H1 (cell line): ENCODE measurements around the gene MIA2. TPM values are rescaled to one million over a fixed set of nuclear protein-coding genes. Genes with fewer than 3 reads are reported as not detected.
A peak's percentile ranks its signal among the peaks of the same experiment; 100 is the strongest.

Experiments used
- CTCF ChIA-PET: fragments of 300-600 bp; sonication (Branson Sonifier 250); formaldehyde crosslinking; loops from one replicate; lab custom pipeline; 2021; ENCODE audit not compliant: partially characterized antibody; lab: Charles Lee
- POLR2A ChIA-PET: fragments of 300-600 bp; sonication (Branson Sonifier 250); formaldehyde crosslinking; loops from one replicate; lab custom pipeline; 2021; ENCODE audit warnings: inconsistent platforms; ENCODE audit not compliant: partially characterized antibody; lab: Charles Lee
- DNase-seq, 2 experiments: peaks; one replicate each; pipeline versions ENCODE4 v3.0.0 to v3.0.0-alpha.2; 2010 to 2022; ENCODE audit warnings: low spot score in 2 of 2, low read depth in 1 of 2, mixed read lengths in 1 of 2
- FAIRE-seq: peaks from 2 replicates; lab custom pipeline; 2011; peaks lifted over from hg19 to GRCh38; lab: Jason Lieb, UNC
- H2AFZ ChIP-seq: 2 replicates; pipeline ENCODE4 v1.8.1; 2012; ENCODE audit warnings: low read length, inconsistent platforms
- H2AK5ac ChIP-seq: 2 replicates; pipeline ENCODE4 v1.6.1; 2013; ENCODE audit warnings: low read depth, low read length
- H2BK120ac ChIP-seq: replicated peaks from 2 replicates; pipeline ENCODE3; 2013; ENCODE audit warnings: low read depth, low read length, inconsistent platforms
- H2BK12ac ChIP-seq: 2 replicates; pipeline ENCODE4 v1.6.1; 2013; ENCODE audit warnings: low read depth, low read length
- H2BK15ac ChIP-seq: 2 replicates; pipeline ENCODE4 v1.6.1; 2013; ENCODE audit warnings: low read length
- H2BK20ac ChIP-seq: 2 replicates; pipeline ENCODE4 v1.6.1; 2013; ENCODE audit warnings: low read length
- H2BK5ac ChIP-seq: 2 replicates; pipeline ENCODE4 v1.6.1; 2013; ENCODE audit warnings: low read depth, low read length
- H3K14ac ChIP-seq: 2 replicates; pipeline ENCODE4 v1.6.1; 2013; ENCODE audit warnings: inconsistent platforms; ENCODE audit not compliant: insufficient read length
- H3K18ac ChIP-seq: 2 replicates; pipeline ENCODE4 v1.6.1; 2013; ENCODE audit warnings: low read length; ENCODE audit errors: extremely low read depth
- H3K23ac ChIP-seq: 2 replicates; pipeline ENCODE4 v1.6.1; 2013; ENCODE audit warnings: inconsistent platforms; ENCODE audit not compliant: insufficient read length
- H3K23me2 ChIP-seq: 2 replicates; pipeline ENCODE4 v1.6.1; 2013; ENCODE audit warnings: low read depth, low read length
- H3K27ac ChIP-seq: 2 replicates; pipeline ENCODE4 v1.6.1; 2011; ENCODE audit warnings: low read depth, low read length, inconsistent platforms
- H3K27me3 ChIP-seq, 4 experiments: replicated peaks in 1 of 4; 1 replicate in 1 of 4; 2 replicates in 3 of 4; pipeline versions ENCODE4 v1.6.1 to v1.8.1; 2011 to 2013; ENCODE audit warnings: low read length in 3 of 4, mild to moderate bottlenecking in 3 of 4, inconsistent platforms in 2 of 4, mixed read lengths in 2 of 4, moderate library complexity in 1 of 4; ENCODE audit not compliant: control insufficient read depth in 3 of 4, insufficient read depth in 3 of 4; ENCODE audit errors: extremely low read depth in 1 of 4
- H3K36me3 ChIP-seq, 4 experiments: 2 replicates each; pipeline versions ENCODE4 v1.6.1 to v1.8.1; 2011 to 2013; ENCODE audit warnings: mild to moderate bottlenecking in 4 of 4, low read length in 3 of 4, moderate library complexity in 2 of 4, control low read depth in 1 of 4, inconsistent platforms in 1 of 4; ENCODE audit not compliant: insufficient read depth in 4 of 4, control insufficient read depth in 2 of 4
- H3K4ac ChIP-seq: replicated peaks from 2 replicates; pipeline ENCODE3; 2013; ENCODE audit warnings: low read length, low read depth, mixed read lengths, inconsistent platforms; ENCODE audit not compliant: insufficient read length
- H3K4me1 ChIP-seq, 4 experiments: replicated peaks in 1 of 4; 1 replicate in 1 of 4; 2 replicates in 3 of 4; pipeline versions ENCODE4 v1.6.1 to v1.8.1; 2011 to 2013; ENCODE audit warnings: low read length in 3 of 4, inconsistent platforms in 2 of 4, mixed read lengths in 1 of 4; ENCODE audit not compliant: insufficient read depth in 4 of 4, control insufficient read depth in 3 of 4
- H3K4me2 ChIP-seq, 2 experiments: 2 replicates each; pipeline versions ENCODE4 v1.6.1 to v1.8.1; 2011 to 2013; ENCODE audit warnings: low read depth in 2 of 2, low read length in 2 of 2, control low read depth in 1 of 2, inconsistent platforms in 1 of 2, mild to moderate bottlenecking in 1 of 2; ENCODE audit not compliant: insufficient read depth in 1 of 2
- H3K4me3 ChIP-seq, 4 experiments: fragments of 200-600, 300-600 bp in 1 of 4; sonication (generic), shearing (Covaris generic), sonication (Bioruptor Twin) in 1 of 4; 2 replicates each; pipeline versions ENCODE4 v1.5.1 to v1.8.1; 2011 to 2016; ENCODE audit warnings: low read length in 4 of 4, low read depth in 3 of 4, control low read depth in 2 of 4, inconsistent platforms in 2 of 4, mild to moderate bottlenecking in 2 of 4, mixed read lengths in 1 of 4, moderate library complexity in 1 of 4; ENCODE audit not compliant: insufficient read depth in 2 of 4; ENCODE audit errors: extremely low read depth in 1 of 4
- H3K56ac ChIP-seq: replicated peaks from 2 replicates; pipeline ENCODE3; 2013; ENCODE audit warnings: low read depth, mild to moderate bottlenecking, mixed read lengths, low read length, inconsistent platforms; ENCODE audit not compliant: insufficient read length
- H3K79me1 ChIP-seq: 2 replicates; pipeline ENCODE4 v1.6.1; 2013; ENCODE audit warnings: low read depth, low read length, control low read depth
- H3K79me2 ChIP-seq, 2 experiments: 2 replicates each; pipeline versions ENCODE4 v1.6.1 to v1.8.1; 2012 to 2013; ENCODE audit warnings: low read length in 2 of 2, mild to moderate bottlenecking in 2 of 2, inconsistent platforms in 1 of 2; ENCODE audit not compliant: insufficient read depth in 2 of 2, control insufficient read depth in 1 of 2
- H3K9ac ChIP-seq, 4 experiments: replicated peaks in 1 of 4; 1 replicate in 1 of 4; 2 replicates in 3 of 4; pipeline versions ENCODE4 v1.6.1 to v1.8.1; 2011 to 2013; ENCODE audit warnings: low read depth in 3 of 4, low read length in 3 of 4, control low read depth in 2 of 4, mild to moderate bottlenecking in 2 of 4, moderate library complexity in 2 of 4, inconsistent platforms in 1 of 4; ENCODE audit errors: extremely low read depth in 1 of 4
- H3K9me3 ChIP-seq, 2 experiments: 2 replicates each; pipeline versions ENCODE4 v1.6.1 to v1.8.1; 2012 to 2013; ENCODE audit warnings: mild to moderate bottlenecking in 2 of 2, moderate library complexity in 2 of 2, control low read depth in 1 of 2, inconsistent platforms in 1 of 2, low read depth in 1 of 2, low read length in 1 of 2, mixed read lengths in 1 of 2; ENCODE audit not compliant: insufficient read depth in 2 of 2
- H4K20me1 ChIP-seq, 2 experiments: replicated peaks in 1 of 2; 2 replicates each; pipeline versions ENCODE3 to v1.8.1; 2011 to 2013; ENCODE audit warnings: inconsistent platforms in 2 of 2, low read length in 2 of 2, mild to moderate bottlenecking in 1 of 2; ENCODE audit not compliant: insufficient read depth in 2 of 2, control insufficient read depth in 1 of 2
- H4K5ac ChIP-seq: 2 replicates; pipeline ENCODE4 v1.6.1; 2013; ENCODE audit warnings: low read length, low read depth, mixed read lengths, inconsistent platforms; ENCODE audit not compliant: insufficient read length
- H4K8ac ChIP-seq: 2 replicates; pipeline ENCODE4 v1.8.0; 2013; ENCODE audit warnings: mild to moderate bottlenecking, moderate library complexity, low read length, inconsistent platforms; ENCODE audit not compliant: insufficient read depth; ENCODE audit errors: extremely low read depth
- H4K91ac ChIP-seq: replicated peaks from 2 replicates; pipeline ENCODE3; 2013; ENCODE audit warnings: low read length, mixed read lengths, inconsistent platforms; ENCODE audit not compliant: insufficient read length
- E2F6 ChIP-seq: IDR thresholded peaks from 2 replicates; pipeline ENCODE4 v1.6.1; 2012; ENCODE audit warnings: inconsistent platforms
- GABPA ChIP-seq: IDR thresholded peaks from 2 replicates; pipeline ENCODE4 v1.6.1; 2011; ENCODE audit warnings: mild to moderate bottlenecking, low read length, moderate library complexity, borderline replicate concordance; ENCODE audit not compliant: insufficient read depth
- WGBS, 2 experiments: shearing (Covaris generic) in 1 of 2; methylation state at CpG; one replicate each; pipeline versions ENCODE4 v1.1.6 to v1.1.7; 2013 to 2015; ENCODE audit warnings: low lambda C conversion rate in 2 of 2, mixed read lengths in 2 of 2, inconsistent platforms in 1 of 2, low coverage in 1 of 2, missing lambda C conversion rate in 1 of 2; ENCODE audit not compliant: insufficient replicate concordance in 2 of 2, insufficient coverage in 1 of 2, insufficient read length in 1 of 2; ENCODE audit errors: extremely low coverage in 1 of 2, missing lambda C conversion rate in 1 of 2; 5-methylcytosine and 5-hydroxymethylcytosine counted together
- polyA plus RNA-seq, 7 experiments: library from polyadenylated mRNA; depleted of rRNA in 3 of 7; stranded (reverse) in 5 of 7; unstranded in 2 of 7; fragments of >200 nt in 5 of 7; fragments of 200-250 nt in 2 of 7; gene quantifications; 1 replicate in 5 of 7; 2 replicates in 1 of 7; 4 replicates in 1 of 7; pipeline versions ENCODE4 v1.2.1 to v1.2.3, GENCODE V29; 2011 to 2013; ENCODE audit warnings: missing spikeins in 2 of 7, mixed read lengths in 2 of 7
- total RNA-seq: library from RNA; stranded (reverse); fragmentation: NEBNext Ultra II Directional; extraction: Animal tissue kit (Norgen Biotek cat#: 25700); gene quantifications from 2 replicates; pipeline ENCODE4 v1.2.1, GENCODE V29; 2021

Gene MIA2
- total and polyA plus RNA-seq, 2 of the 8 experiments (the other 6 are each of a cell fraction or from before 2014, with no cell fraction given): 10.1 to 15.0 TPM

DNA sequence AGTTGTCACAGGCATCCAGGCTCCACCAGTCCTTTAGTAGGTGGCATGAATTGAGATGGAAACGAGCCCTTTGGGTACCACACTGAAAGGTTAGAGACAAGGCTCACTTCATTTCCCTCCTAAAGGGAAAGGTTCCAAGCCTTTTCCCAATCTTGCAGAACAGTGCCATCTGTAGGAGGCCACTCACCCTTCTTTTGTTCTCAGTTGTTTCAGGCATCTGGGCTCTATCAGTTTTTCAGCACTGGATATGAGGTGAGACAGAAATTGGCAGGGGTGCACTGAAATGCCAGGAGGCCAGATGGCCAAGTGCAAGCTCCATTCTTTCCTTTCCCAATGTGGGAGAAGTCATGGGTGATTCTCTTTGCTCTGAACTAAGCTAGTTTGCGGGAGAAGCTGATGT, 183.3 kb downstream of the MIA2 start:
- H3K18ac ChIP-seq: no peak overlapping the region
- no peak for DNase-seq
- no peak for TF ChIP-seq E2F6
- TF ChIP-seq GABPA: no peak

More for the DNA sequence above, 183.3 kb downstream of the MIA2 start:
- H3K23me2 ChIP-seq: no peaks in the 10 kb centered on the region; the same call in 1 of the 2 replicates
- no peak overlapping the region for H4K91ac ChIP-seq
- H3K36me3 ChIP-seq: peaks cover 0 to 3% (median 0%) of the 10 kb centered on the region in 4 experiments; a peak in 1 of 8 replicates
- no peak overlapping the region for H2BK15ac ChIP-seq
- H3K4me1 ChIP-seq: 0 out of 7 replicates have a peak, but pooled peaks cover 0 to 1% (median 0%) of the 10 kb centered on the region in 4 experiments
- no peak overlapping the region for H3K27ac ChIP-seq
- no peak overlapping the region for H3K23ac ChIP-seq
- no peaks in the 10 kb centered on the region for H3K27me3 ChIP-seq
- H3K4me3 ChIP-seq: no peak overlapping the region
- POLR2A ChIA-PET: interaction anchor here (2.0 kb wide), 1 partner anchor 15 kb away, joined by 9 read pairs; the partner anchor contains the start of gene FBXO33
- H2BK5ac ChIP-seq: no peak overlapping the region
- H3K4me2 ChIP-seq: no peak overlapping the region
- H3K56ac ChIP-seq: no peak overlapping the region
- no peak overlapping the region for H2AFZ ChIP-seq
- WGBS, 2 experiments: 80% methylated on average over 2 of the region's 2 CpGs; no CpG with 5 or more reads in 1 of the 2 experiments
- H3K4ac ChIP-seq: no peak overlapping the region
- no peak overlapping the region for H3K9ac ChIP-seq
- H3K9me3 ChIP-seq: peaks cover 2 to 8% of the 10 kb centered on the region in 2 experiments; a peak in 3 of 4 replicates
- no peak overlapping the region for H2BK20ac ChIP-seq
- H4K5ac ChIP-seq: no peak overlapping the region
- H4K8ac ChIP-seq: no peak overlapping the region
- H2BK120ac ChIP-seq: no peak overlapping the region
- H3K14ac ChIP-seq: no peak overlapping the region
- H3K79me1 ChIP-seq: no peaks in the 10 kb centered on the region
- no peak overlapping the region for H2BK12ac ChIP-seq
- H4K20me1 ChIP-seq: no peaks in the 10 kb centered on the region
- H2AK5ac ChIP-seq: no peak overlapping the region
- CTCF ChIA-PET: interaction anchor here (0.8 to 2.2 kb wide), 4 partner anchors 8 to 188 kb away, joined by 3 to 12 read pairs (median 4); no protein-coding TSS in a partner anchor
- no peaks in the 10 kb centered on the region for H3K79me2 ChIP-seq
- FAIRE-seq: peak; percentile 58
